HFF-Myc (cell line): ENCODE measurements around the gene CDS1.
A peak's percentile ranks its signal among the peaks of the same experiment; 100 is the strongest.

ENCODE experiments used
- DNase-seq: peaks from one replicate; pipeline ENCODE4 v3.0.0-alpha.2; 2011; ENCODE audit warnings: low read depth; ENCODE audit errors: extremely low read depth
- H3K4me3 ChIP-seq: replicated peaks from 2 replicates; pipeline ENCODE4 v1.5.1; 2011; ENCODE audit warnings: low read depth, mild to moderate bottlenecking, control low read depth, low read length
- TF ChIP-seq, protein P1 (sequence below): IDR thresholded peaks from 2 replicates; pipeline ENCODE4 v1.5.1; 2012; ENCODE audit warnings: mild to moderate bottlenecking, low read depth, low read length, control low read depth; ENCODE audit errors: missing control alignments

CDS1 gene

DNA sequence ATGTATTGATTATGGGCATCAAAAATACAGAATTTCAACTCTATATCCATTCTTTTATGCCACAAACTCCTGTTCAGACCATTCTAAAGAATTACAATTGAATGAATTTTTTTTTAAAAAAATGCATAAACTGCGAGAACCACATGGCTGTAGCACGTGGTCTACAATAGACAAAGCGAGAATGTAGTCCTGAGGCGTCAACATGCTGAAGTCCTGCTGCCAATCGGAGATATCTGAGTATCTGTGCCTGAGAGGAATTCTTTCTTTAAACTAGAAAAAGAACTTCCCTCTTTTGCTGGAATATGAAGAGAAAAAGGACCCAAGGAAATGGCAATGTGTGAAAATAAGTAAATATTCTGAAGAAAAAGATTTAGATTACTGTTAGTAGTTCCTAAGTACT lies 105.7 kb downstream of the CDS1 start:
- H3K4me3 ChIP-seq, result no peak overlapping the region
- TF ChIP-seq, protein P1, sequence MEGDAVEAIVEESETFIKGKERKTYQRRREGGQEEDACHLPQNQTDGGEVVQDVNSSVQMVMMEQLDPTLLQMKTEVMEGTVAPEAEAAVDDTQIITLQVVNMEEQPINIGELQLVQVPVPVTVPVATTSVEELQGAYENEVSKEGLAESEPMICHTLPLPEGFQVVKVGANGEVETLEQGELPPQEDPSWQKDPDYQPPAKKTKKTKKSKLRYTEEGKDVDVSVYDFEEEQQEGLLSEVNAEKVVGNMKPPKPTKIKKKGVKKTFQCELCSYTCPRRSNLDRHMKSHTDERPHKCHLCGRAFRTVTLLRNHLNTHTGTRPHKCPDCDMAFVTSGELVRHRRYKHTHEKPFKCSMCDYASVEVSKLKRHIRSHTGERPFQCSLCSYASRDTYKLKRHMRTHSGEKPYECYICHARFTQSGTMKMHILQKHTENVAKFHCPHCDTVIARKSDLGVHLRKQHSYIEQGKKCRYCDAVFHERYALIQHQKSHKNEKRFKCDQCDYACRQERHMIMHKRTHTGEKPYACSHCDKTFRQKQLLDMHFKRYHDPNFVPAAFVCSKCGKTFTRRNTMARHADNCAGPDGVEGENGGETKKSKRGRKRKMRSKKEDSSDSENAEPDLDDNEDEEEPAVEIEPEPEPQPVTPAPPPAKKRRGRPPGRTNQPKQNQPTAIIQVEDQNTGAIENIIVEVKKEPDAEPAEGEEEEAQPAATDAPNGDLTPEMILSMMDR, result no peak

DNA sequence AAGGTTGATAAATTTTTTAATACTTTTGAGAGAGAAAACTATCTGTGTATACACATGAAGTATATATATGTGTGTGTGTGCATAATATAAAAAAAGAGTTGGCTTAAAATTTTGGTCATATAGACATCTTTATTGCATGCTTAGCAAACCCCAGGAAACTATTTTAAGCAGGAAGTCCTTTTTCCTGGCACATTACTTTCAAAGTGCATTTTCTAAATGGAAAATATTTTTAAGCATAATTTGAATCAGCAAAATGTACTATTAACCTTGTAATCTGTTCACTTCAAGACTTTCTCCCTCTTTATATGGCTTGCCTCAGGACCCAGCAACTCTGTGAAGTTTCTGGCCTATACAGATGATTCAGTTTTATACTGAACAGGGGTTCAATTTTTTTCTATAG lies 106.3 kb downstream of the CDS1 start:
- TF ChIP-seq, protein P1, result no peak
- no peak overlapping the region for H3K4me3 ChIP-seq
- no peak for DNase-seq

More for the DNA sequence above, 105.7 kb downstream of the CDS1 start:
- no peak for DNase-seq

DNA sequence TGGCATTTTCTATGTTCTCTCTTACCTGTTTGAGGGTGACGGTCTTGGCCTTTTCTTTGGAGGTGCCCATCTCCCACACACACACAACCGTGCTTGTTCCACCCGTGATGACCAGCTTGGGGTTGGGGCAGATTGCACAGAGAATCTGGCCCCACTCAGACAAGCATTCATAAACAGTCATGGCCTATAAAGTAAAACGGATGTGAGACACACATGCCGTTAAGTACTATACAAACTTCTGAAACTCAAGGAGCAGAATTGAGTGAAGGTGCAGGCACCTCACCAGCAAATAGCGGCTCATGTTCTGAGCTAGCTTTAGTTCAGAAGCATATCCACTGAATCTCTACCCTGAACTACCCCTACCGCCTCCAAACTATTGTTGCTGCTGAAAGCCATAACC lies 107.6 kb downstream of the CDS1 start:
- H3K4me3 ChIP-seq, result no peak overlapping the region
- TF ChIP-seq, protein P1, result no peak
- DNase-seq, result no peak

DNA sequence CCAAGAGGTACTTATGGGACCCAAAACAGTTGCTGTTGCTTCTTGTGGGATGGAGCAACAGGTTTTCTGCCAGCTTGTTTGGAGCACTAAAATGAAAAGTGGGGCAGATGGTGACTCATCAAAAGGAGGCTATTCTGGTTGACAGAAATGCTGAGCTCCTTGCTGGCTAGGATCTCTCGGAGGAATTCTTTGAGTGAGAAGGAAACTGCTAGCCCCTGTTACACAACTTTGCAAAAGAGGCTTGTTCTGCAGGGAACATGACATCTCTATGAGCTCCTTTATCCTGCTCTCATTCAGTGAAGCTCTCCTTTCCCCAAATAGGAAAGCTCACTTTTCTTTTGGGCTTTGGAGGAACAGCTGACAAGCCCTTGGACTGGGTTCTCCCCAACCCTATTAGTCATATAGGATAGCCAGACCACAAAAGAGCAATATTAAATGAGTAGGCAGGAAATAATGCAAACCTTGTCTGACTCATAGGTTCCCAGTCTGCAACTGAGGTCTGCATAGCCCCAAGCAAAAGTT lies 108.3 kb downstream of the CDS1 start:
- peak; percentile 64 for DNase-seq
- no peak overlapping the region for H3K4me3 ChIP-seq

DNA sequence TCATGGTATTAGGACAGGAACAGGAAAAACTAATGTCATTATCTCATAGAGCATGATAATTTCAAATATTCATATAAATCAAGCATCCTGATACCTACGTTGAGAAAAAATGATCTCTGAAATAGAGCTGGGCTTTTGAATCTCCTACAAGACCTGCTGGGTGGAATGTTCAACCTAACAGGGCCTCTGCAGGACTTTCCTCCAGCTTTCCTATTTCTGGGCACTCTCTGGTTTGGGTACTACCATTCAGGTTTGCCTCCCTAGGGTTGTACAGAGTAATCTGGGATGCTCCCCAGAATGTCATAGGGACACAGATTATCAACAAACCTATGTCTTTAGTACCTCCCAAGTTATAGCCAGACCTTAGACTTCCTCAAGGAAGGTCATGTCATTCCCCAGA lies 108.9 kb downstream of the CDS1 start:
- TF ChIP-seq, protein P1, result no peak
- no peak for DNase-seq
- no peak overlapping the region for H3K4me3 ChIP-seq

More for the DNA sequence above, 108.3 kb downstream of the CDS1 start:
- TF ChIP-seq, protein P1, result no peak

DNA sequence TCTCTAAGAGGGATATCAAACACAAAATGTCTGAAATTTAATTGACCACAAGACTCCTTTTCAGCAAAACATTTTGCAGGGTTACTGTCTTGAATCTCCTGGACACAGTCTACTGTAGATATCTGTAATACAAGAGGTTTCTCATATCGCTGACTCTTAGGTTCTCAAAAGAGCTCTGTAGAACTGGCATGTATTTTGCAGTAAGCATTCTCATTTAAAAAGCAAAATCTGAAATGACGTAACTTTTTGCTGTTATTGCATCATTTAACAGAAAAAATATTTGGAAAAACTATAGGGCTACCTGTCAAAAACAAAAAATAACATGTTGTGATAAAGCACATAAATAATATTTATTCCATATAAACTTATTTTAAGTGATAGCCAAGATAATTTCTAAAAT lies 114.2 kb downstream of the CDS1 start:
- no peak for DNase-seq
- no peak overlapping the region for H3K4me3 ChIP-seq
- TF ChIP-seq, protein P1, result no peak

DNA sequence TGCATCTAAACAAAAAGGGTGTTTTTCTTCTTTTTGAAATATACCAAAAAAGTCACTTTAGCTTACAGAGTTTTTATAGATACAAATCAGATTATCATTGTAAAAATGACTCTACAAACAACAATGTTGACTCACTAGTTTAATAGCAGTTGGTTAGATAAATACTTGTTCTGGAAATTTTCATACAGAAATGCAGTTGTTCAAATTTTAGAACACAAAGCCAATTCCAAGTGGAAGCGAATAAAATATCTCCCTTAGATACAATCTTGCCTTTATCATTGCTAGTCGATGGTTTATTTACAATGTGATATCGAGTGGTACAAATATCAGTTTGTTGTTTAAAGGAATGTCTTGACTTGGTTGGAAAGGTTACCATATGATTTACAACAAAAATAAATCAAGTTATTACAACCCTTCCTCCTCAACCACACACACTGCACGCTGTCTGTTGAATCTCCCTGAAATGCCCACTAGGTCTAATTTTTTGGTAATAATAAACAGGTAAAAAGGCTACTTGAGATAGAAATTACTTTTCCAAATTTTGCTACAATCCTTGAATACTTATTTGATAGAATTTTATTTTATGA lies 114.8 kb downstream of the CDS1 start:
- DNase-seq, result no peak
- no peak overlapping the region for H3K4me3 ChIP-seq
- TF ChIP-seq, protein P1, result no peak
